GM18909 (cell line): ENCODE data around the gene MSRB1.
"Not testable (repeated sequence)": the region's sequence is repeated elsewhere in the genome, so short reads cannot be mapped to it uniquely, and the experiment has no call there.

Experiments used
- ATAC-seq: cut with Tn5 transposase; IDR thresholded peaks from one replicate; pipeline ENCODE4 v1.9.1; 2021; ENCODE audit warnings: mild to moderate bottlenecking; ENCODE audit not compliant: unreplicated experiment, poor library complexity

The MSRB1 gene

GRCh38 chr16:1903845-1904840, 38.9 kb downstream of the MSRB1 start:
- ATAC-seq: no peak

- ATAC-seq: no peak
These were observed 39.8 kb downstream of the MSRB1 start for GRCh38 chr16:1903220-1903574.

- ATAC-seq: no peak
These were observed 40.3 kb downstream of the MSRB1 start for GRCh38 chr16:1902547-1903219.

- ATAC-seq: no peak
These were observed 42.6 kb downstream of the MSRB1 start for GRCh38 chr16:1900452-1900774.

- ATAC-seq: no peak
These were observed 43.2 kb downstream of the MSRB1 start for GRCh38 chr16:1899641-1900451.

- ATAC-seq: not testable (repeated sequence)
These were observed 45.3 kb downstream of the MSRB1 start for GRCh38 chr16:1897692-1898091.

- no peak for ATAC-seq
These were observed 46.9 kb downstream of the MSRB1 start for GRCh38 chr16:1895949-1896675.

- ATAC-seq: no peak
These were observed 47.9 kb downstream of the MSRB1 start for GRCh38 chr16:1895068-1895467.

GRCh38 chr16:1890708-1891050, 52.3 kb downstream of the MSRB1 start:
- ATAC-seq: no peak

GRCh38 chr16:1890024-1890707, 52.8 kb downstream of the MSRB1 start:
- no peak for ATAC-seq
